Left lung (tissue), 10 donors: Measurements from ENCODE around the gene HLA-B. TPM values are rescaled to one million over a fixed set of nuclear protein-coding genes. Genes with fewer than 3 reads are reported as not detected.
A peak's percentile ranks its signal among the peaks of the same experiment; 100 is the strongest.

Source experiments
- ATAC-seq: fragments of 200-7000 bp; cut with Tn5 transposase; one replicate; pipeline ENCODE4 v1.9.1; 2020; ENCODE audit warnings: moderate library complexity
- DNase-seq, 4 donors: peaks; one replicate each; pipeline ENCODE4 v3.0.0-alpha.2; 2013 to 2020
- H3K27ac ChIP-seq, 2 donors: fragments of 200-600 bp; sonication (generic) in 1 of 2; one replicate each; pipeline versions ENCODE4 v1.5.0 to v1.8.0; 2020 to 2021
- H3K27me3 ChIP-seq, 2 donors: fragments of 200-600 bp; sonication (generic) in 1 of 2; one replicate each; pipeline versions ENCODE4 v1.5.0 to v1.8.0; 2020 to 2021
- H3K36me3 ChIP-seq, 2 donors: fragments of 200-600 bp; sonication (generic) in 1 of 2; one replicate each; pipeline versions ENCODE4 v1.5.0 to v1.8.0; 2020 to 2021
- H3K4me1 ChIP-seq, 2 donors: fragments of 200-600 bp; one replicate each; pipeline ENCODE4 v1.8.0; 2021
- H3K4me3 ChIP-seq, 2 donors: fragments of 200-600 bp; sonication (generic) in 1 of 2; one replicate each; pipeline versions ENCODE4 v1.5.0 to v1.8.0; 2020 to 2021; ENCODE audit warnings: mild to moderate bottlenecking in 1 of 2
- H3K9me3 ChIP-seq, 2 donors: fragments of 200-600 bp; sonication (generic) in 1 of 2; one replicate each; pipeline versions ENCODE4 v1.5.0 to v1.8.0; 2020 to 2021
- CTCF ChIP-seq, 2 donors: fragments of 200-600 bp; sonication (generic) in 1 of 2; IDR thresholded peaks; one replicate each; pipeline versions ENCODE4 v1.5.0 to v1.8.0; 2021; ENCODE audit warnings: antibody characterized with exemption in 2 of 2
- intact Hi-C, 2 donors: fragments of 100-400 bp; cut with DNase I; formaldehyde crosslinking; loops; one replicate each; pipeline versions ENCODE4 v1.11.2 to v1.14.2; 2022
- polyA plus RNA-seq, 6 donors: library from polyadenylated mRNA; unstranded; fragments of 120-200 nt; gene quantifications; one replicate each; pipeline ENCODE4 v1.2.1, GENCODE V29; 2013; ENCODE audit not compliant: insufficient read length in 6 of 6
- total RNA-seq, 2 donors: library from RNA; stranded (reverse); fragmentation: NEBNext Ultra II Directional; extraction: Animal tissue kit (Norgen Biotek cat#: 25700); gene quantifications; one replicate each; pipeline ENCODE4 v1.2.1, GENCODE V29; 2021
- donor health status: DM: no; HTN: yes; CAD: no.
- donor health status: DM: no; HTN: no; CAD: no.

HLA-B gene
- total and polyA plus RNA-seq, 8 donors: 285 to 2,503 (median 391) TPM

- no peak for ATAC-seq
- no peaks in the 10 kb centered on the region for H3K36me3 ChIP-seq
Measured at GRCh38 chr6:31308845-31309175, 48.2 kb downstream of the HLA-B start.

GRCh38 chr6:31308050-31308844 lies 48.7 kb downstream of the HLA-B start:
- peak; percentile 97 for ATAC-seq
- TF ChIP-seq CTCF (IDR thresholded peaks at IDR 0.05): no peak
- H3K36me3 ChIP-seq: no peaks in the 10 kb centered on the region

More at GRCh38 chr6:31308845-31309175, 48.2 kb downstream of the HLA-B start:
- peaks cover 28 to 31% of the 10 kb centered on the region in 2 donors for H3K27me3 ChIP-seq
- peak overlapping the region; percentile 22 to 54 for H3K4me3 ChIP-seq
- H3K4me1 ChIP-seq: peaks cover 2 to 12% of the 10 kb centered on the region in 2 donors
- DNase-seq: no peak
- intact Hi-C loops: no loop called here
- TF ChIP-seq CTCF (IDR thresholded peaks at IDR 0.05): no peak
- H3K27ac ChIP-seq: peak overlapping the region in 1 of 2 donors; percentile 33
- H3K9me3 ChIP-seq: no peaks in the 10 kb centered on the region

GRCh38 chr6:31307669-31308049 lies 49.3 kb downstream of the HLA-B start:
- DNase-seq (no peak), ATAC-seq (no peak)
- Histone ChIP-seq H3K4me1 (peaks cover 2 to 12% of the 10 kb centered on the region in 2 donors), H3K4me3 (peak overlapping the region in 1 of 2 donors; percentile 54), H3K27me3 (peaks cover 21 to 31% of the 10 kb centered on the region in 2 donors), H3K27ac (no peak overlapping the region), H3K36me3 (no peaks in the 10 kb centered on the region), H3K9me3 (no peaks in the 10 kb centered on the region)
- intact Hi-C loops: no loop called here
- TF ChIP-seq CTCF (IDR thresholded peaks at IDR 0.05): no peak

More at GRCh38 chr6:31308050-31308844, 48.7 kb downstream of the HLA-B start:
- H3K27ac ChIP-seq: peak overlapping the region in 1 of 2 donors; percentile 33
- H3K9me3 ChIP-seq: no peaks in the 10 kb centered on the region
- peak in 2 of 4 donors; percentile 65 to 90 for DNase-seq
- H3K4me1 ChIP-seq: peaks cover 2 to 12% of the 10 kb centered on the region in 2 donors
- peak overlapping the region; percentile 22 to 54 for H3K4me3 ChIP-seq
- intact Hi-C loops: no loop called here
- H3K27me3 ChIP-seq: peaks cover 24 to 31% of the 10 kb centered on the region in 2 donors

GRCh38 chr6:31305703-31306219 lies 51.2 kb downstream of the HLA-B start:
- H3K4me3 ChIP-seq: no peak overlapping the region
- TF ChIP-seq CTCF (IDR thresholded peaks at IDR 0.05): no peak
- peaks cover 19 to 31% of the 10 kb centered on the region in 2 donors for H3K27me3 ChIP-seq
- H3K36me3 ChIP-seq: no peaks in the 10 kb centered on the region
- intact Hi-C loops: no loop called here
- no peak for DNase-seq
- H3K4me1 ChIP-seq: peaks cover 2 to 12% of the 10 kb centered on the region in 2 donors
- ATAC-seq: no peak
- no peaks in the 10 kb centered on the region for H3K9me3 ChIP-seq
- no peak overlapping the region for H3K27ac ChIP-seq

- ATAC-seq: no peak
- DNase-seq: peak in 1 of 4 donors; percentile 39
Measured at GRCh38 chr6:31304683-31305082, 52.3 kb downstream of the HLA-B start.

More at GRCh38 chr6:31304683-31305082, 52.3 kb downstream of the HLA-B start:
- H3K36me3 ChIP-seq: no peaks in the 10 kb centered on the region
- no peaks in the 10 kb centered on the region for H3K9me3 ChIP-seq
- no peak overlapping the region for H3K4me3 ChIP-seq
- peaks cover 2 to 12% of the 10 kb centered on the region in 2 donors for H3K4me1 ChIP-seq
- H3K27ac ChIP-seq: no peak overlapping the region
- TF ChIP-seq CTCF (IDR thresholded peaks at IDR 0.05): no peak
- intact Hi-C loops: no loop called here
- H3K27me3 ChIP-seq: peaks cover 18 to 26% of the 10 kb centered on the region in 2 donors
